MM.1S (cell line): Measurements from ENCODE around the gene EMP1.

Experiments used
- DNase-seq: peaks from one replicate; pipeline ENCODE4 v3.0.0-alpha.2; 2015
- H2AFZ ChIP-seq: fragments of 300-600 bp; sonication (generic); 2 replicates; pipeline ENCODE4 v1.6.0; 2016; ENCODE audit warnings: antibody characterized with exemption, low read length
- H3F3A ChIP-seq: fragments of 300-600 bp; sonication (generic); 2 replicates; pipeline ENCODE4 v1.6.1; 2016; ENCODE audit warnings: mild to moderate bottlenecking, antibody characterized with exemption, low read length, moderate library complexity, mixed read lengths; ENCODE audit not compliant: insufficient read depth
- H3K27ac ChIP-seq: fragments of 300-600 bp; sonication (generic); 2 replicates; pipeline ENCODE4 v1.5.1; 2016; ENCODE audit warnings: mild to moderate bottlenecking, low read length
- H3K27me3 ChIP-seq: fragments of 300-600 bp; sonication (generic); replicated peaks from 2 replicates; pipeline ENCODE4 v1.6.0; 2016; ENCODE audit warnings: low read length; ENCODE audit not compliant: insufficient read depth
- H3K36me3 ChIP-seq: fragments of 300-600 bp; sonication (generic); replicated peaks from 2 replicates; pipeline ENCODE4 v1.6.1; 2016; ENCODE audit warnings: mild to moderate bottlenecking, low read length, mixed read lengths; ENCODE audit not compliant: insufficient read depth
- H3K4me1 ChIP-seq: fragments of 300-600 bp; sonication (generic); 2 replicates; pipeline ENCODE4 v1.6.1; 2016; ENCODE audit warnings: low read length, mixed read lengths
- H3K4me2 ChIP-seq: fragments of 300-600 bp; sonication (generic); 2 replicates; pipeline ENCODE4 v1.6.0; 2016; ENCODE audit warnings: low read depth, low read length
- H3K4me3 ChIP-seq: fragments of 300-600 bp; sonication (generic); 2 replicates; pipeline ENCODE4 v1.5.1; 2016; ENCODE audit warnings: low read length, mixed read lengths
- H3K79me2 ChIP-seq: fragments of 300-600 bp; sonication (generic); 2 replicates; pipeline ENCODE4 v1.6.1; 2016; ENCODE audit warnings: mixed run types, low read length, mixed read lengths
- H3K9ac ChIP-seq: fragments of 300-600 bp; sonication (generic); 2 replicates; pipeline ENCODE4 v1.6.1; 2016; ENCODE audit warnings: low read length, mixed read lengths
- H3K9me2 ChIP-seq: fragments of 300-600 bp; sonication (generic); replicated peaks from 2 replicates; pipeline ENCODE4 v1.6.1; 2016; ENCODE audit warnings: mild to moderate bottlenecking, low read length, mixed read lengths; ENCODE audit not compliant: insufficient read depth
- H3K9me3 ChIP-seq: fragments of 300-600 bp; sonication (generic); replicated peaks from 2 replicates; pipeline ENCODE4 v1.6.1; 2016; ENCODE audit warnings: mild to moderate bottlenecking, low read length, mixed read lengths; ENCODE audit not compliant: insufficient read depth
- H4K20me1 ChIP-seq: fragments of 300-600 bp; sonication (generic); 2 replicates; pipeline ENCODE4 v1.6.1; 2016; ENCODE audit warnings: mild to moderate bottlenecking, low read length, moderate library complexity, mixed read lengths; ENCODE audit not compliant: insufficient read depth
- EZH2 ChIP-seq: fragments of 300-600 bp; sonication (generic); optimal IDR thresholded peaks from 2 replicates; pipeline ENCODE3; 2017; ENCODE audit warnings: low read depth, mild to moderate bottlenecking, antibody characterized with exemption, low read length, mixed read lengths
- EZH2phosphoT487 ChIP-seq: fragments of 300-600 bp; sonication (generic); IDR thresholded peaks from 2 replicates; pipeline ENCODE4 v1.6.1; 2018; ENCODE audit warnings: antibody characterized with exemption, low read length
- TF ChIP-seq, protein P1 (sequence below): fragments of 300-600 bp; sonication (generic); IDR thresholded peaks from 2 replicates; pipeline ENCODE4 v1.5.1; 2016; ENCODE audit warnings: antibody characterized with exemption, low read length, mixed read lengths

Gene EMP1

GRCh38 chr12:13243516-13244070 is 47.1 kb downstream of the EMP1 start:
- DNase-seq: no peak
- Histone ChIP-seq H4K20me1 (no peaks in the 10 kb centered on the region), H3K27me3 (no peaks in the 10 kb centered on the region), H3K4me3 (no peak overlapping the region), H3K9me2 (no peaks in the 10 kb centered on the region), H3K9ac (no peak overlapping the region), H3F3A (no peaks in the 10 kb centered on the region), H3K27ac (no peak overlapping the region), H3K4me1 (no peaks in the 10 kb centered on the region), H3K79me2 (no peaks in the 10 kb centered on the region), H3K9me3 (no peaks in the 10 kb centered on the region), H2AFZ (no peak overlapping the region), H3K36me3 (no peaks in the 10 kb centered on the region), H3K4me2 (no peak overlapping the region)
- TF ChIP-seq, protein P1, sequence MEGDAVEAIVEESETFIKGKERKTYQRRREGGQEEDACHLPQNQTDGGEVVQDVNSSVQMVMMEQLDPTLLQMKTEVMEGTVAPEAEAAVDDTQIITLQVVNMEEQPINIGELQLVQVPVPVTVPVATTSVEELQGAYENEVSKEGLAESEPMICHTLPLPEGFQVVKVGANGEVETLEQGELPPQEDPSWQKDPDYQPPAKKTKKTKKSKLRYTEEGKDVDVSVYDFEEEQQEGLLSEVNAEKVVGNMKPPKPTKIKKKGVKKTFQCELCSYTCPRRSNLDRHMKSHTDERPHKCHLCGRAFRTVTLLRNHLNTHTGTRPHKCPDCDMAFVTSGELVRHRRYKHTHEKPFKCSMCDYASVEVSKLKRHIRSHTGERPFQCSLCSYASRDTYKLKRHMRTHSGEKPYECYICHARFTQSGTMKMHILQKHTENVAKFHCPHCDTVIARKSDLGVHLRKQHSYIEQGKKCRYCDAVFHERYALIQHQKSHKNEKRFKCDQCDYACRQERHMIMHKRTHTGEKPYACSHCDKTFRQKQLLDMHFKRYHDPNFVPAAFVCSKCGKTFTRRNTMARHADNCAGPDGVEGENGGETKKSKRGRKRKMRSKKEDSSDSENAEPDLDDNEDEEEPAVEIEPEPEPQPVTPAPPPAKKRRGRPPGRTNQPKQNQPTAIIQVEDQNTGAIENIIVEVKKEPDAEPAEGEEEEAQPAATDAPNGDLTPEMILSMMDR: no peak
- TF ChIP-seq EZH2 (no peak), EZH2phosphoT487 (no peak)

GRCh38 chr12:13247596-13247995 is 51.1 kb downstream of the EMP1 start:
- H3K4me2 ChIP-seq: no peak overlapping the region
- no peak for DNase-seq
- H2AFZ ChIP-seq: no peak overlapping the region
- no peaks in the 10 kb centered on the region for H4K20me1 ChIP-seq
- H3K4me3 ChIP-seq: no peak overlapping the region
- no peaks in the 10 kb centered on the region for H3F3A ChIP-seq
- H3K27me3 ChIP-seq: no peaks in the 10 kb centered on the region
- H3K9me2 ChIP-seq: no peaks in the 10 kb centered on the region
- H3K79me2 ChIP-seq: no peaks in the 10 kb centered on the region
- no peaks in the 10 kb centered on the region for H3K4me1 ChIP-seq
- H3K9ac ChIP-seq: no peak overlapping the region
- H3K27ac ChIP-seq: no peak overlapping the region
- no peaks in the 10 kb centered on the region for H3K36me3 ChIP-seq
- H3K9me3 ChIP-seq: no peaks in the 10 kb centered on the region
- no peak for TF ChIP-seq EZH2phosphoT487
- TF ChIP-seq, protein P1: no peak

DNA sequence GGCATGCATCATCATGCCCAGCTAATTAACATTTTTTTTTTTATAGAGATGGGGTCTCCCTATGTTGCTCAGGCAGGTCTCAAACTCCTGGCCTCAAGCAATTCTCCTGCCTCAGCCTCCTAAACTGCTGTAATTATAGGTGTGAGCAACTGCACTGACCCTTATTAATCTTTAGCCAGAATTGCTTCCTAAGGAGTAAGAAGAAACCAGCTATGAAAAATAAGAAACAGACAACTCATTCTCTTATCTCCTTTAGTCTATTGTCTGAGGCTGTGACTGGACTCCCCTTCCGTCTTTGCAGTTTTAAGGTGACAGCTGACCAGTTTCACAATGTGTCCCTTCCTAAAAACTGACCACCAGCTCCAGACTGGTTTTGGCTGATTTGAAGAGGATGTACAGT is 52.4 kb downstream of the EMP1 start:
- Histone ChIP-seq H3K4me2 (no peak overlapping the region), H3K36me3 (no peaks in the 10 kb centered on the region), H3F3A (peaks cover 2% of the 10 kb centered on the region; the same call in 1 of the 2 replicates), H3K9me3 (no peaks in the 10 kb centered on the region), H3K9ac (no peak overlapping the region), H3K4me3 (no peak overlapping the region), H3K27me3 (no peaks in the 10 kb centered on the region), H3K79me2 (no peaks in the 10 kb centered on the region), H2AFZ (no peak overlapping the region), H3K9me2 (no peaks in the 10 kb centered on the region), H4K20me1 (no peaks in the 10 kb centered on the region), H3K4me1 (no peaks in the 10 kb centered on the region), H3K27ac (no peak overlapping the region)
- TF ChIP-seq EZH2phosphoT487 (no peak), EZH2 (no peak)
- TF ChIP-seq, protein P1: no peak
- DNase-seq: no peak
